HG02642 (cell line): Measurements from ENCODE around the gene FANCG.

Source experiments
- ATAC-seq: cut with Tn5 transposase; IDR thresholded peaks from one replicate; pipeline ENCODE4 v1.9.1; 2021; ENCODE audit warnings: mild to moderate bottlenecking; ENCODE audit not compliant: unreplicated experiment, poor library complexity

The FANCG gene

GRCh38 chr9:35027860-35028259, 51.9 kb downstream of the FANCG start:
- ATAC-seq = no peak

GRCh38 chr9:35027374-35027773, 52.4 kb downstream of the FANCG start:
- no peak for ATAC-seq

- ATAC-seq = no peak
Measured at GRCh38 chr9:35026671-35027070, 53.1 kb downstream of the FANCG start.
